Measurements from ENCODE around the gene LPCAT3.

DNA sequence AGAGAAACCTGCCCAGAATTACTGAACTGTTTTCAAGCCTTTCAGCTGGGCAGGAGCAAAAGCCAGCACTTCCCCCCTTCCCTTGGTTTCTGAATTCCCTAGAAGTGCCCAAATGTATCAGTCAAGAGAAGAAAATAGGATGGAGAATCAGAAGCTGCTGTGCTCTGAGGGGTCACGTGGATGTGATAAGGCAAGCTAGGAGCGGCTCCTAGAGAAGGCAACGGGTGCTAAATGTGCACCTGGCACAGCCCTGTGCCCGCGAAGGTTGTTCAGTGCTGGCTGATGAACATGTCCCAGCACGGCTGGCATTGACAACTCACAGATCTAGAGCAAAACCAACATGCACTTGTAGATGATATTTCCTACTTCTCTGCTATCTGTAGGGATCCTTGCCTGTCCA is 39.3 kb downstream of the LPCAT3 start:
- TF ChIP-seq POLR2A (IDR thresholded peaks at IDR 0.05) (no peak), CTCF (IDR thresholded peaks at IDR 0.05) (no peak), POLR2AphosphoS5 (IDR thresholded peaks at IDR 0.05; ENCODE audit: insufficient read depth in 1 of 2, low read depth in 1 of 2) (no peak)
